HG02943 (cell line): Measurements from ENCODE around the gene SYNE3.

Experiments
- ATAC-seq: cut with Tn5 transposase; IDR thresholded peaks from one replicate; pipeline ENCODE4 v1.9.1; 2021; ENCODE audit warnings: mild to moderate bottlenecking, low read depth, moderate library complexity; ENCODE audit not compliant: unreplicated experiment

SYNE3 gene

DNA sequence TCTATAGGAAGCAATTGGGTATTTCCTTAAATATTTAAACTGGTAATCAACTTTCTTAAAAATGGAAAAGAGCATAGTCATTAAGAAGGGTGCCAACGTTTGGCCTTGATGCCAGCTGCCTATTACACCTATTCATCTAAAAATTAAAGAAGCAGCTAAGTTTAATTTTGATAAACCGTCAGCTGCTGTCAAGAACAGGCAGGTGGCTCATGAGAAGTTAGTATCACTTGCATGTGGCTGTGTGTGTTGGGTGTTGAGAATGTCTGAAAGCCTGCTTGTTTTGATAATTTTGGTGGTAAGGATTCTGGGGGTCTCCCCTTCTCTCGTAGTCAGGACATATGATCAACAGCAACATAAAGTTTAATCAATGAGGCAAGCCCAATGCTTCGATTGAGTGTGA is 24.9 kb upstream of the SYNE3 start:
- no peak for ATAC-seq

DNA sequence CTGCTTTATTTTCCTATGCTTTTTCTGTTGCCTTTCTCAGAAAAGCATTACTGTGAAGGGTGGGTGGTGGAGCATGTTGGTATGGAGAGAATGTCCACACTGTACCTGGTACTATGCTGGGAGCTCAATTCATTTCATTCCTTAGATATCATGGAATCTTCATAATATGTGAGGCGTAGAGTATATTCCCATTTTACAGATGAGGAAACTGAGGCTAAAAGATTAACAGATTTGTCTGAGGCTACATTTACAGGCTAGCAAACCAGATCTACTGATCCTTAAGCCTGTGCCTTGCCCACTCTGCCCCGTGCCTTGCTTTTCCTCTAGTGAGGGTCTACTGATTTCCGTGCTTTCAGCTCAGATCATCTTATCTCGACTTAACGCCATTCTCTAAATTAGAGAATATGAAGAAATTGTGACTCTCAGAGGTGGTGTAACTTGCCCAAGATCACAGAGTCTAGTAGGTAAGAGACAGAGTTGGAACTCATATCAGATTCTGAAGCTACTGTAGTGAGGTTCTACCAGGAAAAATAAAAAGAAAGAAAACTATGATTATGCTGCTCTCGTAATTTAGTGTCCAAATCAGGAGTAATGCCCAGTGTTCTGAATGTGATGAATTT is 23.9 kb upstream of the SYNE3 start:
- ATAC-seq, result no peak

DNA sequence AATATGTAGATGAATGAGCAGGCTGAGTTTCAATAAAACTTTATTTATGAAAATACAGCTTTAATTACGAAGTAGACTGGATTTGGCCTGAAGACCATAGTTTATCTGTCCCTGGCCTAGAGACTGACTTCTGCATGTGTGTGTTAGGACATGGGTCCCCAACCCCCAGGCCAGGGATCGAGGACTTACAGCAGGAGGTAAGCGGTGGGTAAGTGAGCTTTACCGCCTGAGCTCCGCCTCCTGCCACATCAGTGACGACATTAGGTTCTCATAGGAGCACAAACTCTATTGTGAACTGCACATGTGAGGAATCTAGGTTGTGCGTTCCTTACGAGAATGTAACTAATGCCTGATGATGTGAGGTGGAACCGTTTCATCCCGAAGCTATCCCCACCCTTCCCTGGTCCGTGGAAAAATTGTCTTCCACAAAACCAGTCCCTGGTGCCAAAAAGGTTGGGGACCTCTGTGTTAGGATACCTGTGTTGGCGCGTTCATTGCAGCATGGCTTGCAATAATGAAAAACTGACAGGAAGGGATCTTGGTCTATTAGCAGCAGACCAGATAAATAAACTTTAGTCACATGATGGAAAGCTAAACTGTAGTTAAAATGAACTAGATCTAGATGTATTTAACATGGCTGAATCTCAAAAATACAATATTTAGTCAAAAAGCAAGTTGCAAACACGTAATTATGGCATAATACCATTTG is 22.5 kb upstream of the SYNE3 start:
- no peak for ATAC-seq

DNA sequence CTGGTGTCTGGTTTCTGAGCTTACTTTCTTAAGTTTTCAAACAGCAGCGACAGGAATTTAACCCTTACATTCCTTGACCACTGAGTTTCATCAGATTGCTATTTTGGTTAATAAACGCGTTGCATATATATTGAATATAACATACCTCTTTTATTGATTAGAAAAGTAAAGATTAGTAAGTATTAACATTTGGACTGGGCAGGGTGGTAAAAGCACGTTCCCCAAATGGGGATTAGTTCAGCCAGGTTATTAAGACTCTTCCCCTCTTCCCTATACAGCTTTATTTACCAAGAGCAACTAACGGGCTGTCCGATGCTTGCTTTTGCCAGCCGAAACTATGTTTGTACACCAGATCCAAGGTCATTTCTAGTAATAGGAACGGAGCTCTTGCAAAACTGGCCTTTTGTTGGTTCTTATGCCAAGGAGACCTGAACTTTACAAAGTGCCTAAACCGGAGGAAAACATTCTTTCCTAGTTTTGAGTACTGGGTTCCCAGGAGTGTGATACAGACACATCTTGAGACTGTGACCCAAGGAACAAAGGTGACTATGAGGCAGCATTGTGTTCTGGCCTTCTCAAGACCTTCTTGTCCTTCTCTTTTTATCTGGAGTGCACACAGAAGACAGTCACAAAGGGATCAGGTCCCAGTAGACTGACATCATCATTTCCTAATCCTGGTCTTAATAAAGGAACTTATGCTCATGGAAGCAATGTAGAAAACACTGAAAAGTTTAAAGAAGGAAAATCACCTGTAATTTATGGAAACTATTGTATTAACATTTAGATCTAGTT is 21.0 kb upstream of the SYNE3 start:
- no peak for ATAC-seq

DNA sequence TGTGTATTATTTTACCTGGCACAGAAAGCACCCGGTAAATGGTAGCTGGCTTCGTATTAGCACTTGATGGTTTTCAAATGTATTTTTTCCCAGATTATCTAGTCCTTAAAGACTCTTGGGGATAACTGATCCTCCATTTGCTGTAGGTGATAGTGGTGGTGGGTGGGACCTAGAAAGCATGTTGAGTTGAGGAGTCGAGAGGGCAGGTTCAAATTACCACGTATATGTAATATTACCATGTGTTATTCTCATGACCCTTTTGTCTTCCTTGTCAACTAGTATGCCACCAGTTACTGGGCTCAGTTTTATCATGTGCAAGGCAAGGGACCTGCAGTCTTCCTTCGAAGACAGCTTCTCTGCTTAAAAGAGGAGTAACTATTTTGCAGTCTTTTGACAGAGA is 20.2 kb upstream of the SYNE3 start:
- ATAC-seq, result no peak

DNA sequence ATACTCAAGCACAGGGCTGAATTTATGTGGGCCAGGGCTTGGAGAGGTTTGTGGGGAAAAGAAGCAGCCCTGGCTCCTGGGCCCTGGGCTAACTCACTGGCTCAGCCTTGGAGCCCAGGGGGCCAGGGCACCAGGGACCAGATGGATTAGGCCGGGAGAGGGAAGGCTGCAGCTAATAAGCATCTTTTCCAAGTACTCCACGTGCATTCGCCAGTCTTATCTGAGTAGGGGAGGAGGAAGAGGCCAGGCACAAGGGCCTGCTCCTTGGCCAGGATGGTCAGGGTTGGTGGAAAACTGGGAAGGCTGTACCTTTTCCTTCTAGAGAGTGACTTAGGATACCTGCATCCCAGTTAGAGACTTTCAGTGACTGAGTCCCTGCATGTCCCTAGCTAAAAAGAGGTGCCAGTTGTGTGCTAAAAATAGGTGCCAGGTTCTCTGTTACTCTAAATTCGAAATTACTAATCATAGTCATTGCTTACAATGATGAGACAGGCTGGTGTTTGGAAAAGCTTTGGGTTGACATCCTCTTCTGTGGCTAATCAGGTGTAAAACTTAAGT is 19.7 kb upstream of the SYNE3 start:
- ATAC-seq, result no peak

DNA sequence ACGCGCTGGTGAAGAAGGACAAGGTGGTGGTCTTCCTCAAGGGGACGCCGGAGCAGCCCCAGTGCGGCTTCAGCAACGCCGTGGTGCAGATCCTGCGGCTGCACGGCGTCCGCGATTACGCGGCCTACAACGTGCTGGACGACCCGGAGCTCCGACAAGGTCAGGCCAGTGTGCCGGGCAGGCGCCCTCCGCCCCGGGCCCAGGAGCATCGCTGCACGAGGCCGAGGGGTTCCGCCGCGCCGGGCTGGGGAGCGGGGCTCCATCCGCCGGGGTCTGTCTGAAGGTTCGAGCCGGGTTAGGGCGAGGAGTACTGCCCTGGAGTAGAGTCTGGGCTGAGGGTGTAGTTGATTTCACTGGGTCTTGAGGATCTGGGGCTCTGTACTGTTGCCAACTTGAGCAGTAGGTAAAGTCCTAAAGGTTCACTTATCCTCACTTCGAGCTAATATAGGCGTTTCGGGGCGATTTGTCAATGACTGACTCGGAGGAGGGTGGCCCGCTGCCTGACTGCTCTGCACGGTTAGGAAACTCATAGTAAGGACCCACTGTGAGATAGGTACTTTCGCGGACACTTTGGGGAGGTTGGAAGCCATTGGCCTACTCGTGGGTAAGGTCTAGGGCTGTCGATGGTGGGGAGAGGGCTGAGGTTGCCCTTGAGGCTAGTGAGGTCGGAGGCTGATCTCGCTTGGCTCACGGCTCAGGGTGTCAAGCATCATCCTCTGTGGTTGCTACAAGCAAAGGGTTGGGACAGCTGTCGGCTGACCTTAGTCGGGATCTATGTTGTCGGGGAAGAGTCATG is 19.0 kb upstream of the SYNE3 start:
- peak; percentile 0 for ATAC-seq

DNA sequence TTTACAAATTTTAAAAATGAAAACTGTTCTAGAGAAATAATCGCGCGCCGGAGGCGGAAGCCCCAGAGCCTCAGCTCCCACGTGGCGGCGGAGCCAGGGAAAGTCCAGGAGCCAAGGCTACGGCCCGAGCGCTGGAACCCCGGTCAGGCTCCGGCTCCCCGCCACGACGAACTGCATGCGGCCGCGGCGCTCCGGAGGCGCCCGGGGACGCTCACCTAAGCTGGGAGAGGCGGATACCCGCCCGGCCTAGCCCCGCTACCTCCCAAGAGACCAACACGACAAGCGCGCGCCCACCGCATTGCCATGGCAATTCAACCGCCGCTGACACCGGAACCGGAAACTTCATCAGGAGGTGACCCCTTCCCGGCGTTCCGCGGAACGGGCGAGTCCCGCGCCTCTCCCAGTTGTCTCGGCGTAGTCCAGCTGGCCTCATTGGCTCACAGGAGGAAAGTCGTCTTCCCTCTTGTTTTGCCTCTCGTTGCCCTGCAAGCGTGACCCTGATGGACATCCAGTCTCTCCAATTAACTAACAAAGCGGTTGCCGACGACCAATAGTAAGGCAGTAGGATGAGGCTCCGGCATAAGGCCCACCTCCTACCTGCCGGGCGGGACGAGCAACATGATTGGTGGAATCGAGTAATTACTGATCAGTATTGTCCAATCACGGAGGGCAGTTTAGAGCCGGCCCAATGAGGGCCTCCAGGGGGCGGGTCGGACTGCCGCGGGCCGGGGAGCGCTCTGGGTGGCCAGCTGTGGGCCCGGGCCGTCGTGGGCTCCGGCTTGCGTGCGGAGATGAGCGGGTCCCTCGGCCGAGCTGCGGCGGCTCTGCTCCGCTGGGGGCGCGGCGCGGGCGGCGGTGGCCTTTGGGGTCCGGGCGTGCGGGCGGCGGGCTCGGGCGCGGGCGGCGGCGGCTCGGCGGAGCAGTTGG is 18.1 kb upstream of the SYNE3 start, which contains the start of gene GLRX5:
TSS of gene GLRX5 (plus strand) at position 752 of the 927 bp plus-strand sequence. CDS start at position 792, 40 bp downstream.
- peak; percentile 95 for ATAC-seq

DNA sequence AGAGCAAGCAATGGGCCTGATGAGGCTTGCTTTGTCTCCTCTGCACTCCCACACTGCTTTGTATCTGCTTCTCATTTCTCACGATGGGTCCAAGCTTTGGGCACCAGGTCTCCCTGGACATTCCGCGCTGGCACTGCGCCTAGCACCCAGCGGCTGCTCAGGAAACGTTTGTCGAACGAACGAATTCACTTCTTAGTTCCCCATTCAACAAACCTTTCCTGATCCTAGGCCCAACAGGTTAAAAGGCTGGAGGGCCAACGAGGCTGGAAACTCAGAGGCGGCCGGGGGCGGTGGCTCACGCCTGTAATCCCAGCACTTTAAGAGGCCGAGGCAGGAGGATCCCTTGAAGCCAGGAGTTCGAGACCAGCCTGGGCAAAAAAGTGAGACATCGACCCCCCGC is 17.4 kb upstream of the SYNE3 start:
- ATAC-seq, result no peak

DNA sequence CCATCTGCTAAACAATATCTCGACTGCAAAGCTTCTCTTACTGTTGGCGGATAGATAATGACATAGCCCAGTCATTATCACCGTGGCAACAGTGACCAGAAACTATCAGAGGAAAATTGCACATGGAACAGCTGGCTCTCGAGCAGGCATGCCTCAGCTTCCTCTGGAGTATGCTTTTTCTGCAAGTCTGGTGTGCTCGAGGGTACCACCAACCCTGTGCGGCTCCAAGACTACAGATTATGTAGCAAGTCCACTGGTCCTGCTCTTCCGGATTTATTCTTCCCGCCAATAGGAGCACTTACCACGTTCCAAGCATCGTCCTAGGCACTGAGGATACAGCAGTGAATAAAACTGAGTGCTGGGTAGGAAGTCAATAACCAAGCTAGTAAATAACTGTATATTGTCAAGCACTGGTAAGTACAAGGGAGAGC is 17.0 kb upstream of the SYNE3 start:
- ATAC-seq, result no peak

DNA sequence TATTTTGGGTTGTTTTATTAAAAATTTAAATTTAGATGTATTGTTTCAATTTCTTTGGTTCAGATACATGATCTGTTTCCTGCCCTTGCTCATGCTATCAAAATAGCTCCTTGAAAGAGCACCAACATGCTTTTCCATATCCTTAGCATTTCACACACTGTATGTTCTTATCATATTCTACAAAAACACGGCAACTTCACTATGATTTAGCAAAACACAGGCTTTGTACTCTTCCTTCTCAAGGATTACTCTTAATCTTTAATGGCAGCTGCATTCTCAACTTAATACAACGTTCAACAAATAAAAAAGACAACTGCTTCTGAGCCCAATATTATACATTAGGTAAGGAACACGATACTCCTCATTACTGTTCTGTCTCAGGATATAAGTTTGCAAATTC is 15.5 kb upstream of the SYNE3 start:
- no peak for ATAC-seq

DNA sequence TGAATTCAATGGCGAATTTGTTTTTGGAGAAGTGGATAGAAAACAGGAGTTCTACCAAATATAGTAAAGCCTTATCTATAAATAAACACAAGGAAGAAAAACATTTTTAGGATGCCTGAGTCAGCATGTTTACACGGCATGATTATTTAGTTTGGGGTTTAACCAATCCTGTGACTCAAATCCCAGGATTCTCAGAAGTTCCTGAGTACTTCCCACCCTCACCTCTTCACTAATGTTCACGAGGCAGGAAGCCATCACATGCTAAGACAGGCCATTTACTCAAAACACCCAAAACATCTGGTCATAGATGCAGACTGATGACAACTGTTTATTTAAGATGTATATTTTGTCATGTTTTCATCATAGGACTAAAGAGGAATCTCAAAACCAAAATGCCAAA is 15.0 kb upstream of the SYNE3 start:
- ATAC-seq, result no peak

DNA sequence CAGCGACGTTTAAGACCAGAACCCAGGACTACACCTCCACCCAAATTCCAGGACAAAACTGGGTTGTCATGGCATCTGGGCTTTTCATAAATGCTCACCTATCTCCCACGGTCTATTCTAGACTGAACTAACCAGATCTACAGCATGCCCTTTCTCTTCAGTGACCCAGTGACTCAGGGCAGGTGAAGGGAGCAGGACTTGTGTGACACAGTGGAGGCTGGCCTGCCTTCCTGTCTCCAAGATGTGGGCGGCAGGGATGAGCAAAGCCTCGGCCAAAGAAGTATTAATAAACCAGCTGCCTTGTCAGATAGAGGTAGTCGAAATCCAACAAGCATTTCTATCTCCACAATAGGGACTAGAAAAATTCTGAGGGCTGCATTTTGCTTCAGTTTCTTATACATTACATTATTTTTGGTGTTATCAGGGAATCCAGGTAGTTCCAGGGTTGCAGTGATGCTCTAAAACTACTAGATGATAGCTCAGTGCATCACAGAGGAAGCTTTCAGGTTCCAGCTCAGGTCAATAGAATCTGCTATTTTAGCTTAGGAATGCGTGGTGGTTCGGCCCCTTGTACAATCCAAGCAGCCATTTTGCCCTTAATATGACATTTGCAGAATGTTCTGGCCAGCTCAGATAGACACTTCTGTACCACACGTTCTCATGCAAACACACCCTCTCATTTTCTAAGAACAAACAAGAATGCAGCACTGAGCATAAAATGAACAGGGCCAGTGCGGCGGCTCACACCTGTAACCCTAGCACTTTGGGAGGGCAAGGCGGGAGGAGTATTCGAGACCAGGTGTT is 14.2 kb upstream of the SYNE3 start:
- no peak for ATAC-seq

DNA sequence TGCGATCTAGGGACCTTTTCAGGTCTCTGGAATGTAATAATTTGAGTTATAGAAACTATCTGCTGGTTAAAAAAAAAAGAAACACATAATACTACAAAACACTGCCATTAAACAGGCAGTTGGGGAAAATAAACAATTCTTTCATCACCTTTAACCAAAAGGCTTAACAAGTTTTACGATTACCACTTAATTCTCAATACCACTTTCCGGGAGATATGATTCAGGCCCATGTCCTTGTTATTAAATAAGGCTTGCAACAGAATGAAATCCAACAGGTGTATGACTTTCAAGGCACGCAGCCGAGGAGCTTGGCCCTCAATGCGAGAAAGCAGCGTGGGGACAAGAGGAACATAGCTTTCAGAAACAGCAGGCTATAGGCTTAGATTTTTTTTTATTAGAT is 12.8 kb upstream of the SYNE3 start:
- no peak for ATAC-seq

DNA sequence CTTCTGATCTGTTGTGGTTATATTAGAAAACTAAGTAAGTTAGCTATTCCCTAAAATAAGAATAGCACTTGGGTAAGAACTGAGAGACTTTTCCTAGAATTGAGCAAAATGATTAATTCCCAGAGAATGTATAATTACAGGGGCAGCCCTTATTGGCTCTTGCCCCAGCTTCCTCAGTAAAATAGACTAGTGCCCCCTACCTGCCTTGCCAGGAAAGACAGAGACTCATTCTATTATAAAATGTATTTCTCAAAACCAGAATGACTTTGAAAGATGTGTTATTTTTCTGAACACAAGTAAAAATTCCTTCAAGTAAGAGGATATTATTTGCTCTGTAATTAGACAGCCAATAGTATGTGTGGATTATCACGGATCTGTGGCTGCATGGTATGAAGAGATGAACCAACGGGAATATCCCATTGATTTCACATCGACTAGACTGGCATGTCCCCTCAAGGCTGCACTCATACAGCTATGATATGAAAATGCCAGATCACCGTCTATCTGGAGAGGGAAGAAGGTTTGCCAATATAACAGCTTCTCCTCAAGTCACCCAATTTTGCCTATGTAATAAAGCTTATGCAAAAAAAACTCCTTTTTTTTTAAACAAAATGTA is 11.0 kb upstream of the SYNE3 start:
- no peak for ATAC-seq

DNA sequence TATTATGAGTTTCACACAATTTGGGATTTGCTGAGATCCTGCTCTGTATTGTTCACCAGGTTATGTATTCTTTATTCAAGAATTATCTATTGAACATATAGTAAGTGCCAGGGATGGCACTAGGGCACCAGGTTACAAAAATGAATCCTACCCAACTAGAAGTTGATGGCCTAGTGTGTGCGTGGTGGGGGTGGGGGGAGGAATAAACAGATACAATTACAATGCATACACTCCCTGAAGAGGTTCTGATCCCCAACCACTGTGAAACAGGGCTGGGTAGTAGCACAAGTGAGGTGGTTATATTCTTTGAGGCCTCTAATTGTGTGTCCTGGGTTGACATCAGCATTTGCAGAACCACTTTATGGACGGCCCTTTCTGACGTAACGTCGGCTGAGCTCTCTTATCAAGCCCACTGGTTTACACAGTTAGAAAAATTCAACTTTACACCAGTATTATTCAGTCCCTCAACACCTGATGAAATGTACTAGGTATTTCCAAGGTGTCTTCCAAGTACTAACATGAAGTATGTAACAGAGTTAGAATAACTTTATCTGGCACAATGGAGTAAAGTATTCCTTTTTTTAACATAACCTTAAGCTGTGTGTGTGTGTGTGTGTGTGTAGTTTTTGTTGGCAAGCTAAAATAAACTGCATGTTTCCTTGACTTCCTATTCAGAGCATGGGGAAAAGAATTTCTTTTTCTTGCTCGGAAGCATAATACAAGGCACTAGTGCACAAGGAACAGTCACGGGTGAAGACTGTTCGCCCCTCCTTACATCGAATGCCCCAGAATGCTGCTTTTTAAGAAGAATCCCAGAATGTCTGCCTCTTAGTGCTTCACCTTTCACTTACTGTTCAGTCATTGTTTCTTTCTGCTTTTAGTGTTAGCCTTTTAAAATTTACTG is 10.3 kb upstream of the SYNE3 start:
- no peak for ATAC-seq

DNA sequence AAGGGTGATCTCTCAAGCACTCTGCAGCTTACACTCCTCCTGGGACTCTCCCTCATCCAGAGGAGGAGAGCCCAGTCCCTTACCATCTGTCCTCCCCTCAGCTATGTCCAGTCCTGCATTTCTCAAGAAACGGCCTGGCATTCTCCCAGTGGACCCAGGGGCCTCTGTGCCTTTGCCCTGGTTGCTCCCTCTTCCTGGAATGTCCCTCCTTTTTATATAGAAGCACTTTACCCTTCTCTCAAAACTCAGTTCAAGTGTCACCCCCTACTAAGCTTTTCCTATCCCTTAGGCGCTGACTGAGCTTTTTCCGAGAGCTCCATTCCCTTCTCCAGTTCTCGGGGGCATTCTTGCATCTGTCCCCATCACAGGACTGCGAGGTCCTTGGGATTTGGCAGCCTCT is 9.5 kb upstream of the SYNE3 start:
- ATAC-seq, result no peak
